ENCODE data around the gene NOP14.
"Not testable (repeated sequence)": the region's sequence is repeated elsewhere in the genome, so short reads cannot be mapped to it uniquely, and the experiment has no call there.

NOP14 gene

GRCh38 chr4:2930135-2930757, 33.0 kb downstream of the NOP14 start:
- DNase-seq = no peak

GRCh38 chr4:2929469-2929868, 33.7 kb downstream of the NOP14 start:
- no peak for DNase-seq

GRCh38 chr4:2928242-2929176, 34.7 kb downstream of the NOP14 start:
- DNase-seq = no peak

- no peak for DNase-seq
Measured at GRCh38 chr4:2927696-2928075, 35.5 kb downstream of the NOP14 start.

GRCh38 chr4:2927016-2927695, 36.0 kb downstream of the NOP14 start:
- no peak for DNase-seq

- DNase-seq = no peak
Measured at GRCh38 chr4:2925931-2926860, 37.0 kb downstream of the NOP14 start.

- DNase-seq = no peak
Measured at GRCh38 chr4:2925496-2925895, 37.7 kb downstream of the NOP14 start.

- no peak for DNase-seq
Measured at GRCh38 chr4:2924765-2925301, 38.4 kb downstream of the NOP14 start.

GRCh38 chr4:2924286-2924685, 38.9 kb downstream of the NOP14 start:
- no peak for DNase-seq

GRCh38 chr4:2923668-2924173, 39.5 kb downstream of the NOP14 start:
- DNase-seq = no peak

GRCh38 chr4:2923141-2923551, 40.1 kb downstream of the NOP14 start:
- no peak for DNase-seq

- not testable (repeated sequence) for DNase-seq
Measured at GRCh38 chr4:2922453-2923101, 40.6 kb downstream of the NOP14 start.

- DNase-seq = not testable (repeated sequence)
Measured at GRCh38 chr4:2918714-2919113, 44.5 kb downstream of the NOP14 start.

GRCh38 chr4:2918300-2918699, 44.9 kb downstream of the NOP14 start:
- not testable (repeated sequence) for DNase-seq

- not testable (repeated sequence) for DNase-seq
Measured at GRCh38 chr4:2916696-2917095, 46.5 kb downstream of the NOP14 start.

GRCh38 chr4:2915789-2916188, 47.4 kb downstream of the NOP14 start:
- DNase-seq = no peak

GRCh38 chr4:2914256-2915126, 48.7 kb downstream of the NOP14 start:
- DNase-seq = no peak

- no peak for DNase-seq
Measured at GRCh38 chr4:2913168-2913567, 50.0 kb downstream of the NOP14 start.

- no peak for DNase-seq
Measured at GRCh38 chr4:2911868-2912267, 51.3 kb downstream of the NOP14 start.

- no peak for DNase-seq
Measured at GRCh38 chr4:2910409-2910808, 52.8 kb downstream of the NOP14 start.

Data from stimulated activated CD4-positive, alpha-beta T cell treated with anti-CD3 and anti-CD28 coated beads, Interleukin-4, amount 100 ng/mL, for 24 hours (primary cell).